CD8-positive, alpha-beta memory T cell (primary cell): ENCODE measurements around the gene LMTK2. TPM values are rescaled to one million over a fixed set of nuclear protein-coding genes. Genes with fewer than 3 reads are reported as not detected.
A peak's percentile ranks its signal among the peaks of the same experiment; 100 is the strongest.

Experiments
- CTCF ChIA-PET: fragments of 350-600 bp; sonication (Branson Sonifier 250); formaldehyde crosslinking; loops from one replicate; lab custom pipeline; 2021; ENCODE audit warnings: antibody characterized with exemption; lab: Charles Lee
- POLR2A ChIA-PET: fragments of 350-600 bp; sonication (Branson Sonifier 250); formaldehyde crosslinking; loops from one replicate; lab custom pipeline; 2021; ENCODE audit warnings: antibody characterized with exemption; lab: Charles Lee
- DNase-seq, 5 donors: peaks; one replicate each; pipeline versions ENCODE4 v3.0.0 to v3.0.0-alpha.2; 2020 to 2022; ENCODE audit warnings: mixed read lengths in 1 of 5
- H3K27ac ChIP-seq: one replicate; pipeline ENCODE4 v1.7.0; 2013; ENCODE audit warnings: low read depth, mild to moderate bottlenecking, low read length, moderate library complexity
- H3K27me3 ChIP-seq: 2 replicates; pipeline ENCODE4 v1.7.0; 2013; ENCODE audit warnings: low read length, mild to moderate bottlenecking; ENCODE audit not compliant: insufficient read depth, poor library complexity, severe bottlenecking
- H3K36me3 ChIP-seq: 2 replicates; pipeline ENCODE4 v1.7.0; 2013; ENCODE audit warnings: mild to moderate bottlenecking, low read length, moderate library complexity; ENCODE audit not compliant: insufficient read depth
- H3K4me1 ChIP-seq: 2 replicates; pipeline ENCODE4 v1.7.0; 2013; ENCODE audit warnings: mild to moderate bottlenecking, low read length, moderate library complexity; ENCODE audit not compliant: insufficient read depth
- H3K4me3 ChIP-seq: 2 replicates; pipeline ENCODE4 v1.7.0; 2013; ENCODE audit warnings: mild to moderate bottlenecking, low read length
- H3K9me3 ChIP-seq: 2 replicates; pipeline ENCODE4 v1.7.0; 2013; ENCODE audit warnings: mild to moderate bottlenecking, low read length
- H3K27ac Mint-ChIP-seq, 8 donors: one replicate each; pipeline ENCODE4 v1.8.0; 2020 to 2021; ENCODE audit warnings: mixed read lengths in 8 of 8, mild to moderate bottlenecking in 6 of 8, inconsistent platforms in 3 of 8, moderate library complexity in 3 of 8
- H3K27me3 Mint-ChIP-seq, 2 donors: one replicate each; pipeline ENCODE4 v1.8.0; 2020 to 2021; ENCODE audit warnings: mixed read lengths in 2 of 2, mild to moderate bottlenecking in 1 of 2, moderate library complexity in 1 of 2
- H3K36me3 Mint-ChIP-seq, 3 donors: one replicate each; pipeline ENCODE4 v1.8.0; 2020 to 2021; ENCODE audit warnings: mixed read lengths in 3 of 3, inconsistent platforms in 1 of 3, mild to moderate bottlenecking in 1 of 3
- H3K4me1 Mint-ChIP-seq, 3 donors: one replicate each; pipeline ENCODE4 v1.8.0; 2020 to 2021; ENCODE audit warnings: mixed read lengths in 3 of 3, inconsistent platforms in 1 of 3, mild to moderate bottlenecking in 1 of 3
- H3K4me3 Mint-ChIP-seq, 7 donors: one replicate each; pipeline ENCODE4 v1.8.0; 2020 to 2021; ENCODE audit warnings: mixed read lengths in 7 of 7, mild to moderate bottlenecking in 6 of 7, moderate library complexity in 4 of 7, inconsistent platforms in 2 of 7
- H3K9me3 Mint-ChIP-seq, 5 donors: one replicate each; pipeline ENCODE4 v1.8.0; 2020 to 2022; ENCODE audit warnings: mixed read lengths in 5 of 5, mild to moderate bottlenecking in 3 of 5, moderate library complexity in 2 of 5, inconsistent platforms in 1 of 5
- polyA plus RNA-seq: library from polyadenylated mRNA; unstranded; fragments of 300-500 nt; fragmentation: Illumina TruSeq; gene quantifications from one replicate; pipeline ENCODE4 v1.2.3, GENCODE V29; 2021
- total RNA-seq, 2 experiments: library from RNA; stranded (reverse); gene quantifications; one replicate each; pipeline ENCODE4 v1.2.3, GENCODE V29; 2021

The LMTK2 gene
- total and polyA plus RNA-seq, 3 experiments from 2014 or later = 4.6 to 17.1 (median 16.0) TPM

- ChIA-PET CTCF (interaction anchor here (1.1 kb wide), 1 partner anchor 8 kb away, joined by 3 read pairs; no protein-coding TSS in a partner anchor), POLR2A (interaction anchor here (0.9 kb wide), 1 partner anchor 8 kb away, joined by 3 read pairs; no protein-coding TSS in a partner anchor)
- Histone ChIP-seq H3K27me3 (no peaks in the 10 kb centered on the region), H3K4me3 (no peak overlapping the region), H3K36me3 (peaks cover 14% of the 10 kb centered on the region), H3K27ac (no peak overlapping the region), H3K4me1 (no peaks in the 10 kb centered on the region), H3K9me3 (no peaks in the 10 kb centered on the region)
- DNase-seq = peak in 1 of 5 donors; percentile 20
- H3K4me1 Mint-ChIP-seq = peaks cover 4 to 15% (median 5%) of the 10 kb centered on the region in 3 donors
- H3K36me3 Mint-ChIP-seq = peaks cover 5 to 31% (median 9%) of the 10 kb centered on the region in 3 donors
- H3K27me3 Mint-ChIP-seq = no peaks in the 10 kb centered on the region
- peak overlapping the region in 1 of 8 donors; percentile 19 for H3K27ac Mint-ChIP-seq
- H3K4me3 Mint-ChIP-seq = peak overlapping the region in 4 of 7 donors; percentile 23 to 48 (median 30)
- H3K9me3 Mint-ChIP-seq = no peaks in the 10 kb centered on the region
These were observed 104.0 kb downstream of the LMTK2 start for GRCh38 chr7:98210513-98211220.

GRCh38 chr7:98211221-98211675 is 104.6 kb downstream of the LMTK2 start, which contains the start of gene BHLHA15:
TSS of gene BHLHA15 (plus strand) at chr7:98211439. CDS start at chr7:98212310, 871 bp downstream.
- peaks cover 9% of the 10 kb centered on the region for H3K36me3 ChIP-seq
- CTCF ChIA-PET = interaction anchor here (1.1 to 1.3 kb wide), 2 partner anchors 9 to 18 kb away, joined by 3 read pairs; no protein-coding TSS in a partner anchor
- Mint-ChIP-seq H3K36me3 (peaks cover 0 to 30% (median 6%) of the 10 kb centered on the region in 3 donors), H3K9me3 (no peaks in the 10 kb centered on the region), H3K4me3 (peak within 1 kb of the TSS; percentile 34 to 80 (median 60)), H3K27ac (peak within 1 kb of the TSS in 4 of 8 donors; percentile 19 to 55 (median 40)), H3K27me3 (no peaks in the 10 kb centered on the region), H3K4me1 (peaks cover 3 to 11% (median 4%) of the 10 kb centered on the region in 3 donors)
- POLR2A ChIA-PET = interaction anchor here (0.9 kb wide), 1 partner anchor 9 kb away, joined by 3 read pairs; no protein-coding TSS in a partner anchor
- H3K27me3 ChIP-seq = no peaks in the 10 kb centered on the region
- no peak within 1 kb of the TSS for H3K4me3 ChIP-seq
- no peaks in the 10 kb centered on the region for H3K4me1 ChIP-seq
- peak in 3 of 5 donors; percentile 20 to 47 (median 32) for DNase-seq
- no peak within 1 kb of the TSS for H3K27ac ChIP-seq
- H3K9me3 ChIP-seq = no peaks in the 10 kb centered on the region

GRCh38 chr7:98211676-98212531 is 105.2 kb downstream of the LMTK2 start:
- H3K9me3 Mint-ChIP-seq = no peaks in the 10 kb centered on the region
- Histone ChIP-seq H3K36me3 (peaks cover 4% of the 10 kb centered on the region), H3K27me3 (no peaks in the 10 kb centered on the region), H3K27ac (no peak overlapping the region), H3K9me3 (no peaks in the 10 kb centered on the region), H3K4me1 (no peaks in the 10 kb centered on the region), H3K4me3 (no peak overlapping the region)
- peaks cover 3 to 11% (median 4%) of the 10 kb centered on the region in 3 donors for H3K4me1 Mint-ChIP-seq
- H3K27ac Mint-ChIP-seq = peak overlapping the region in 3 of 8 donors; percentile 39 to 55 (median 42)
- H3K27me3 Mint-ChIP-seq = no peaks in the 10 kb centered on the region
- peak overlapping the region in 6 of 7 donors; percentile 34 to 80 (median 60) for H3K4me3 Mint-ChIP-seq
- ChIA-PET CTCF (interaction anchor here (1.1 to 1.3 kb wide), 2 partner anchors 9 to 19 kb away, joined by 3 read pairs; no protein-coding TSS in a partner anchor), POLR2A (interaction anchor here (0.9 to 1.0 kb wide), 2 partner anchors 9 kb away, joined by 3 to 5 read pairs; no protein-coding TSS in a partner anchor)
- H3K36me3 Mint-ChIP-seq = peaks cover 0 to 27% (median 6%) of the 10 kb centered on the region in 3 donors
- DNase-seq = peak in 1 of 5 donors; percentile 41

GRCh38 chr7:98212532-98213041 is 105.9 kb downstream of the LMTK2 start:
- peak in 1 of 5 donors; percentile 50 for DNase-seq
- H3K4me1 Mint-ChIP-seq = peaks cover 3 to 11% (median 4%) of the 10 kb centered on the region in 3 donors
- peaks cover 0 to 25% (median under 1%) of the 10 kb centered on the region in 3 donors for H3K36me3 Mint-ChIP-seq
- no peaks in the 10 kb centered on the region for H3K4me1 ChIP-seq
- H3K27ac Mint-ChIP-seq = no peak overlapping the region
- ChIA-PET POLR2A (interaction anchor here (1.0 kb wide), 1 partner anchor 10 kb away, joined by 5 read pairs; no protein-coding TSS in a partner anchor), CTCF (interaction anchor here (1.3 kb wide), 1 partner anchor 20 kb away, joined by 3 read pairs; no protein-coding TSS in a partner anchor)
- no peaks in the 10 kb centered on the region for H3K27me3 Mint-ChIP-seq
- no peaks in the 10 kb centered on the region for H3K9me3 Mint-ChIP-seq
- no peak overlapping the region for H3K4me3 ChIP-seq
- H3K27ac ChIP-seq = no peak overlapping the region
- no peaks in the 10 kb centered on the region for H3K9me3 ChIP-seq
- no peaks in the 10 kb centered on the region for H3K36me3 ChIP-seq
- peak overlapping the region in 1 of 7 donors; percentile 51 for H3K4me3 Mint-ChIP-seq
- no peaks in the 10 kb centered on the region for H3K27me3 ChIP-seq

- no peaks in the 10 kb centered on the region for H3K27me3 ChIP-seq
- peak in 1 of 5 donors; percentile 29 for DNase-seq
- H3K9me3 ChIP-seq = no peaks in the 10 kb centered on the region
- no peaks in the 10 kb centered on the region for H3K4me1 ChIP-seq
- H3K9me3 Mint-ChIP-seq = no peaks in the 10 kb centered on the region
- H3K36me3 Mint-ChIP-seq = peaks cover 0 to 28% (median 0%) of the 10 kb centered on the region in 3 donors
- no peaks in the 10 kb centered on the region for H3K36me3 ChIP-seq
- ChIA-PET POLR2A (no interaction called here), CTCF (no interaction called here)
- H3K4me3 ChIP-seq = no peak overlapping the region
- no peak overlapping the region for H3K27ac ChIP-seq
- H3K27me3 Mint-ChIP-seq = no peaks in the 10 kb centered on the region
- no peak overlapping the region for H3K4me3 Mint-ChIP-seq
- H3K27ac Mint-ChIP-seq = peak overlapping the region in 1 of 8 donors; percentile 36
- peaks cover 5 to 14% (median 7%) of the 10 kb centered on the region in 3 donors for H3K4me1 Mint-ChIP-seq
These were observed 106.7 kb downstream of the LMTK2 start for GRCh38 chr7:98213296-98213887.

- H3K9me3 ChIP-seq = no peaks in the 10 kb centered on the region
- no peaks in the 10 kb centered on the region for H3K9me3 Mint-ChIP-seq
- H3K4me1 ChIP-seq = no peaks in the 10 kb centered on the region
- H3K27me3 ChIP-seq = no peaks in the 10 kb centered on the region
- H3K36me3 ChIP-seq = no peaks in the 10 kb centered on the region
- H3K4me3 Mint-ChIP-seq = no peak overlapping the region
- CTCF ChIA-PET = no interaction called here
- no peak overlapping the region for H3K27ac ChIP-seq
- peak overlapping the region in 1 of 8 donors; percentile 24 for H3K27ac Mint-ChIP-seq
- POLR2A ChIA-PET = no interaction called here
- H3K36me3 Mint-ChIP-seq = peaks cover 0 to 31% (median 3%) of the 10 kb centered on the region in 3 donors
- peaks cover 10 to 22% (median 15%) of the 10 kb centered on the region in 3 donors for H3K4me1 Mint-ChIP-seq
- H3K27me3 Mint-ChIP-seq = no peaks in the 10 kb centered on the region
- DNase-seq = peak in 1 of 5 donors; percentile 44
- no peak overlapping the region for H3K4me3 ChIP-seq
These were observed 107.5 kb downstream of the LMTK2 start for GRCh38 chr7:98213888-98214810.
